Psoas muscle (tissue), 8 donors: ENCODE measurements around the gene TBX3. TPM values are rescaled to one million over a fixed set of nuclear protein-coding genes. Genes with fewer than 3 reads are reported as not detected.

Experiments
- ATAC-seq, 4 donors: fragments of 200-7000 bp; cut with Tn5 transposase; one replicate each; pipeline ENCODE4 v1.9.1; 2020; ENCODE audit warnings: moderate library complexity in 3 of 4, mild to moderate bottlenecking in 2 of 4
- DNase-seq, 2 donors: peaks; one replicate each; pipeline ENCODE4 v3.0.0-alpha.2; 2020
- H3K27ac ChIP-seq: fragments of 200-600 bp; one replicate; pipeline ENCODE4 v1.8.0; 2022
- H3K27me3 ChIP-seq, 3 donors: fragments of 200-600 bp in 1 of 3; one replicate each; pipeline versions ENCODE4 v1.6.1 to v1.8.0; 2013 to 2022; ENCODE audit warnings: low read length in 2 of 3, mild to moderate bottlenecking in 2 of 3, moderate library complexity in 1 of 3; ENCODE audit not compliant: insufficient read depth in 3 of 3
- H3K36me3 ChIP-seq, 2 donors: fragments of 200-600 bp in 1 of 2; one replicate each; pipeline versions ENCODE4 v1.6.1 to v1.8.0; 2013 to 2022; ENCODE audit warnings: low read depth in 1 of 2, mild to moderate bottlenecking in 1 of 2, moderate library complexity in 1 of 2; ENCODE audit not compliant: insufficient read depth in 1 of 2
- H3K4me1 ChIP-seq: fragments of 200-600 bp; one replicate; pipeline ENCODE4 v1.8.0; 2022
- H3K4me3 ChIP-seq: fragments of 200-600 bp; one replicate; pipeline ENCODE4 v1.8.0; 2022; ENCODE audit warnings: mild to moderate bottlenecking
- H3K9me3 ChIP-seq: fragments of 200-600 bp; one replicate; pipeline ENCODE4 v1.8.0; 2022
- WGBS, 3 donors: extraction: QIAGEN DNeasy Blood & Tissue Kit; methylation state at CpG; one replicate each; pipeline versions ENCODE4 v1.1.6 to v1.1.7; 2013; 5-methylcytosine and 5-hydroxymethylcytosine counted together
- intact Hi-C, 2 donors: fragments of 100-400 bp; cut with DNase I; formaldehyde crosslinking; loops; one replicate each; pipeline versions ENCODE4 v1.11.0 to v1.14.2; 2022
- polyA plus RNA-seq, 3 donors: library from polyadenylated mRNA; stranded (reverse); fragments of 200-250 nt; gene quantifications; one replicate each; pipeline ENCODE4 v1.2.3, GENCODE V29; 2013
- total RNA-seq, 4 donors: library from RNA; stranded (reverse); fragmentation: NEBNext Ultra II Directional in 2 of 4; extraction: Animal tissue kit (Norgen Biotek cat#: 25700) in 2 of 4; gene quantifications; one replicate each; pipeline versions ENCODE4 v1.2.1 to v1.2.4, GENCODE V29; 2021 to 2023
- TF ChIP-seq, protein P1 (sequence below): fragments of 200-600 bp; IDR thresholded peaks from one replicate; pipeline ENCODE4 v1.8.0; 2022; ENCODE audit warnings: antibody characterized with exemption
- donor health status: healthy with polysubstance abuse.
- donor health status: DM: no; HTN: no; CAD: no; lungs with moderate emphysema.
- donor health status: Bipolar disorder and iron deficiency.
- donor health status: healthy.
- donor health status: DM: yes; HTN: yes; CAD: no.
- donor health status: DM: no; HTN: no; CAD: no.
- donor health status: DM: no; HTN: no; CAD: no.
- donor health status: DM: yes; HTN: yes; CAD: no.

TBX3 gene
- total and polyA plus RNA-seq, 7 donors, result 5.0 to 50.8 (median 15.3) TPM

DNA sequence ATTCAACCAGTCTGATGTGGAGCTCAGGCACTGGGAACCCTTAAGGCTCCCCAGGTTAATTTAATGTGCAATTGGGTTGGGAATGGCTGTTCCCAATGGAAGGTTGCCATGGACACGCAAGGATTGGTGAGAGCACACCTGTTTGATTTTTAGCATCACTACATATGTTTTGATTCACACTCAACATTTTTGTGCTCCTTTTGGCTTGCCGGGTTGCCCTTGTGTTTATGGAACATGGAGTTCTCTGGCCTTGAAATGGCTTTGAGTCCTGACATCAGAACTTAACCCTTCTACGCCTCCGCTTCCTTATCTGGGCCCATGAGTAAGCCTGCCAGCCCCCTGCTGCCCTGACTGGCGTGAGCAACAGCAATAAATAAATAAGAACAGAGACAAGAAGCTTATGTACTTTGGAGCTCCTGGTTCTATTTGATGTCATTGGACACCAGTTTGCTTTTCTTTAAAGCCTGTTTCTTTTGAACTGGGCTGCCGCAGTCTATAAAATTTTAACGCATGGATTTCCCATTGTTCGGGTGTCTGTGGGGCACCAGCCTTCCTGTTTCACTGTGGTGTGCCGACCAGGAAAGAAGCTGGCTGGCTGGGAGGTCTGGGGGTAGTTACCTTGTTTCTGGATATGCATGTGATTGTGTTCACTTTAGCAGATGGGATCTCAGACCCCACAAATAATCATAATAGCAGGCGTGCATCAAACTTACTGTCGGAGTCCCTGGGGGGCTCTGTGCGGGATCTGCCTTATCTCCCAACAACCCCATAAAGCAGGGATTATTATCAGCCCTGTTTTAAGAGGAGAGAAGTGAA, 27.8 kb downstream of the TBX3 start:
- Histone ChIP-seq H3K27me3 (peaks cover 2 to 32% (median 2%) of the 10 kb centered on the region in 3 donors), H3K4me1 (no peaks in the 10 kb centered on the region), H3K36me3 (no peaks in the 10 kb centered on the region), H3K27ac (no peak overlapping the region), H3K4me3 (no peak overlapping the region), H3K9me3 (no peaks in the 10 kb centered on the region)
- 36 to 39% (median 38%) methylated on average over 12 of the region's 12 CpGs for WGBS, 3 donors
- ATAC-seq, result no peak
- no peak for DNase-seq
- TF ChIP-seq, protein P1, sequence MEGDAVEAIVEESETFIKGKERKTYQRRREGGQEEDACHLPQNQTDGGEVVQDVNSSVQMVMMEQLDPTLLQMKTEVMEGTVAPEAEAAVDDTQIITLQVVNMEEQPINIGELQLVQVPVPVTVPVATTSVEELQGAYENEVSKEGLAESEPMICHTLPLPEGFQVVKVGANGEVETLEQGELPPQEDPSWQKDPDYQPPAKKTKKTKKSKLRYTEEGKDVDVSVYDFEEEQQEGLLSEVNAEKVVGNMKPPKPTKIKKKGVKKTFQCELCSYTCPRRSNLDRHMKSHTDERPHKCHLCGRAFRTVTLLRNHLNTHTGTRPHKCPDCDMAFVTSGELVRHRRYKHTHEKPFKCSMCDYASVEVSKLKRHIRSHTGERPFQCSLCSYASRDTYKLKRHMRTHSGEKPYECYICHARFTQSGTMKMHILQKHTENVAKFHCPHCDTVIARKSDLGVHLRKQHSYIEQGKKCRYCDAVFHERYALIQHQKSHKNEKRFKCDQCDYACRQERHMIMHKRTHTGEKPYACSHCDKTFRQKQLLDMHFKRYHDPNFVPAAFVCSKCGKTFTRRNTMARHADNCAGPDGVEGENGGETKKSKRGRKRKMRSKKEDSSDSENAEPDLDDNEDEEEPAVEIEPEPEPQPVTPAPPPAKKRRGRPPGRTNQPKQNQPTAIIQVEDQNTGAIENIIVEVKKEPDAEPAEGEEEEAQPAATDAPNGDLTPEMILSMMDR, result no peak
- intact Hi-C loops, result no loop called here

DNA sequence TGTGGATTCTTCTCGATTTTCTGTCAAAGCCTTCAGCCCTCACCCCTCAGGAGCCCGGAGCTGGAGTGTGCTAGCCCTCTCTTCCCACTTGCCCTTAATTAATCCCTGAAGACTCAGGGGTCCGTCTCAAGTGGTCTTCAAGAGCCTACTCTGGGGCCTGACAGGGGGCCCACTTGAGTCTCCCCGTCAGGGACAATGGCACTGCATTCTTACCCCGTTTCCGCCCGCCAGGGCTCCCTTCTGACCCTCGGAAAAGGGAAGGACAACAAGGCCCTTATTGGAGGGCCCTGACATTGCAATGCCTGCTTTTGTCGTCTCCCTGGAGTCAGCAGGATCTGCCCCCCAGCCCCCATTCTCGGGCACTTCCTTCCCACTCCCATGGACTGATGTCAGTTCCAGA, 34.4 kb downstream of the TBX3 start:
- Histone ChIP-seq H3K9me3 (no peaks in the 10 kb centered on the region), H3K36me3 (no peaks in the 10 kb centered on the region), H3K27ac (no peak overlapping the region), H3K4me3 (no peak overlapping the region), H3K27me3 (peaks cover 0 to 9% (median 0%) of the 10 kb centered on the region in 3 donors), H3K4me1 (no peaks in the 10 kb centered on the region)
- intact Hi-C loops, result no loop called here
- DNase-seq, result no peak
- 36 to 50% (median 40%) methylated on average over 10 of the region's 10 CpGs for WGBS, 3 donors
- TF ChIP-seq, protein P1, result no peak
- ATAC-seq, result no peak

DNA sequence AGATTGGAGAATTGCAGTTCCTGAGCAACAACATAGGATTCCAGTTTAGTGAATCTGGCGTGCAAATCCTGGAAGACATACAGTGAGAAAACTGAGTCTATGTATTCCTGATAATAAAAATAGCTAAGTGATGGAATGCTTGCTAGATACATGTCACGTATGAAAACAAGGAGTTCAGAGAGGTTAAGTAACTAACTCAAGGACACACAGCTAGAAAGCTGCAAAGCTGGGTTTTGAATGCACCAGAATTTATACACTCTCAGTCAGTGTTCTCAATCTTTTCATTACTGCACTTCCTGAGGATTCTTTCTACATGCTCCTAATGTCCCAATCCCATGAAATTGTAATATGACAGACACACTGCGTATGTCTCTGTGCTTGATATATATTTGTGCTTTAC, 35.3 kb downstream of the TBX3 start:
- no peak for ATAC-seq
- TF ChIP-seq, protein P1, result no peak
- 82 to 83% (median 83%) methylated on average over 3 of the region's 3 CpGs for WGBS, 3 donors
- intact Hi-C loops, result no loop called here
- Histone ChIP-seq H3K36me3 (no peaks in the 10 kb centered on the region), H3K27me3 (peaks cover 0 to 9% (median 0%) of the 10 kb centered on the region in 3 donors), H3K9me3 (no peaks in the 10 kb centered on the region), H3K4me1 (no peaks in the 10 kb centered on the region), H3K4me3 (no peak overlapping the region), H3K27ac (no peak overlapping the region)
- no peak for DNase-seq

DNA sequence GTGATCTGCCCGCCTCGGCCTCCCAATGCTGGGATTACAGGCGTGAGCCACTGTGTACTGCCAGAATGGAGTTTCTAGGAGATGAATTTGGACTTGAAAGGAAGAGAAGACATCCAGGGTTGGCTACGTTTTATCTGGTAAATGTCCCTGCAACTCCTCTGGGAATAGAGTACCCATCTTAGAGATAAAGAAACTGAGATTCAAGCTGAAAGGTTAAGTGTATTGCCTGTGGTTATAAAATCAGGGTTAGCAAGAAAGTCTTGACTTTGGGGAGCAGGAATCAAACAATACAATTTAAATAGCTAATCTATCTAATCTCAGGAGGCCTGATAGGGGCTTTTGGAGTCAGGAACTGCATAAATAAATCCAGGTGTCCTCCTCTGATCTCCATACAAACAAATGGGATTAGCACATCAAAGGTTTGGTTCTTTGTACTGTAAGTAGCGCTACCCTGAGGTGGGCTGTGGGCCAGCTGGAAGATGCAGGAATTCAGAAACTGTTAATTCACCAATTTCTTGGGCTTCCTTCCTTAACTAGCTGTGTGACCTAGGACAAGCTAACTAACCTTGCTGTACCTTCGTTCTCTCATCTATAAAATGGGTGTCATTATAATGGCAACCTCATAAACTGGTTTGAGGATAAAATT, 45.1 kb downstream of the TBX3 start:
- no peaks in the 10 kb centered on the region for H3K36me3 ChIP-seq
- intact Hi-C loops, result no loop called here
- no peak overlapping the region for H3K27ac ChIP-seq
- H3K4me1 ChIP-seq, result no peaks in the 10 kb centered on the region
- WGBS, 3 donors, result 52 to 56% (median 52%) methylated on average over 6 of the region's 6 CpGs
- TF ChIP-seq, protein P1, result no peak
- H3K9me3 ChIP-seq, result no peaks in the 10 kb centered on the region
- DNase-seq (no peak), ATAC-seq (no peak)
- peaks cover 0 to 3% (median 3%) of the 10 kb centered on the region in 3 donors for H3K27me3 ChIP-seq
- no peak overlapping the region for H3K4me3 ChIP-seq
